GM12878 (cell line): Measurements from ENCODE around the gene DGKQ. TPM values are rescaled to one million over a fixed set of nuclear protein-coding genes. Genes with fewer than 3 reads are reported as not detected.

Experiments used
- BRCA1 ChIP-seq: IDR thresholded peaks from 2 replicates; pipeline ENCODE4 v1.6.1; 2011; ENCODE audit warnings: low read depth, low read length, improper control_type of control experiment
- CREB1 ChIP-seq: IDR thresholded peaks from 2 replicates; pipeline ENCODE4 v1.6.1; 2012; ENCODE audit warnings: low read depth, mild to moderate bottlenecking, inconsistent platforms
- DPF2 ChIP-seq: fragments of 450-650 bp; IDR thresholded peaks from 2 replicates; pipeline ENCODE4 v1.6.1; 2017; ENCODE audit warnings: mild to moderate bottlenecking
- E2F8 ChIP-seq: fragments of 450-650 bp; IDR thresholded peaks from 2 replicates; pipeline ENCODE4 v1.6.1; 2018; ENCODE audit warnings: mild to moderate bottlenecking, low read depth, moderate library complexity; ENCODE audit not compliant: partially characterized antibody
- ELK1 ChIP-seq: IDR thresholded peaks from 2 replicates; pipeline ENCODE4 v1.6.1; 2012; ENCODE audit warnings: low read depth, low read length, improper control_type of control experiment
- GATAD2B ChIP-seq: fragments of 450-650 bp; conservative IDR thresholded peaks from 2 replicates; pipeline ENCODE4 v1.6.1; 2017; ENCODE audit warnings: low read depth, mild to moderate bottlenecking, moderate library complexity
- HDAC2 ChIP-seq: fragments of 200-600 bp; sonication (generic); IDR thresholded peaks from 2 replicates; pipeline ENCODE4 v1.6.1; 2017
- JUNB ChIP-seq: IDR thresholded peaks from 2 replicates; pipeline ENCODE4 v1.6.1; 2016; ENCODE audit warnings: antibody characterized with exemption, mild to moderate bottlenecking
- NBN ChIP-seq: fragments of 450-650 bp; IDR thresholded peaks from 2 replicates; pipeline ENCODE4 v1.6.1; 2016
- NFIC ChIP-seq: IDR thresholded peaks from 2 replicates; pipeline ENCODE4 v1.6.1; 2012; ENCODE audit warnings: low read depth, mild to moderate bottlenecking, inconsistent platforms, low read length, moderate library complexity
- NR2C1 ChIP-seq: fragments of 450-650 bp; IDR thresholded peaks from 2 replicates; pipeline ENCODE4 v1.6.1; 2017; ENCODE audit warnings: antibody characterized with exemption, mild to moderate bottlenecking, moderate library complexity
- PRDM15 ChIP-seq: fragments of 450-650 bp; formaldehyde crosslinking; IDR thresholded peaks from 2 replicates; pipeline ENCODE4 v1.4.0; 2020; ENCODE audit warnings: mild to moderate bottlenecking, moderate library complexity
- RB1 ChIP-seq: fragments of 450-650 bp; formaldehyde crosslinking; IDR thresholded peaks from 2 replicates; pipeline ENCODE4 v1.6.1; 2017; ENCODE audit warnings: mild to moderate bottlenecking, borderline replicate concordance
- RUNX3 ChIP-seq: IDR thresholded peaks from 2 replicates; pipeline ENCODE4 v1.6.1; 2012; ENCODE audit warnings: low read length, inconsistent platforms
- SUZ12 ChIP-seq: fragments of 200-600 bp; sonication (generic); IDR thresholded peaks from one replicate; pipeline ENCODE4 v1.6.1; 2018; ENCODE audit warnings: antibody characterized with exemption, mild to moderate bottlenecking; ENCODE audit not compliant: unreplicated experiment
- TAF1 ChIP-seq: IDR thresholded peaks from 2 replicates; pipeline ENCODE4 v1.6.1; 2011; ENCODE audit warnings: mild to moderate bottlenecking, low read depth, low read length, borderline replicate concordance
- USF1 ChIP-seq: IDR thresholded peaks from 2 replicates; pipeline ENCODE4 v1.6.1; 2011; ENCODE audit warnings: borderline replicate concordance, low read depth, mild to moderate bottlenecking, moderate library complexity, mixed read lengths, low read length; ENCODE audit not compliant: insufficient read depth; ENCODE audit errors: extremely low read length
- WRNIP1 ChIP-seq: IDR thresholded peaks from 2 replicates; pipeline ENCODE4 v1.6.1; 2011; ENCODE audit warnings: low read depth, low read length, improper control_type of control experiment, borderline replicate concordance
- ZBTB33 ChIP-seq: fragments of 450-650 bp; IDR thresholded peaks from 2 replicates; pipeline ENCODE4 v1.6.1; 2017; ENCODE audit warnings: mild to moderate bottlenecking
- ZZZ3 ChIP-seq: IDR thresholded peaks from 2 replicates; pipeline ENCODE4 v1.6.1; 2011; ENCODE audit warnings: low read depth; ENCODE audit not compliant: control insufficient read depth, insufficient read length
- polyA plus RNA-seq, 11 experiments: library from polyadenylated mRNA; depleted of rRNA in 4 of 11; unstranded in 6 of 11; stranded (reverse) in 5 of 11; fragments of >200 nt; fragmentation: Nextera tagmentation in 4 of 11; fragmentation: Illumina TruSeq in 1 of 11; extraction: Ambion mirVana in 4 of 11; extraction: Trizol in 1 of 11; gene quantifications; 1 replicate in 1 of 11; 2 replicates in 10 of 11; pipeline versions ENCODE4 v1.2.1 to v1.2.3, GENCODE V29; 2011 to 2016; ENCODE audit warnings: inconsistent platforms in 2 of 11, missing spikeins in 2 of 11, low read depth in 1 of 11
- total RNA-seq, 4 experiments: library from RNA; depleted of rRNA in 3 of 4; stranded (reverse); fragments of >200 nt in 3 of 4; fragmentation: Illumina TruSeq in 1 of 4; extraction: Trizol in 1 of 4; gene quantifications; 2 replicates each; pipeline versions ENCODE4 v1.2.1 to v1.2.3, GENCODE V29; 2013 to 2021

DGKQ gene
- total and polyA plus RNA-seq, 10 of the 15 experiments (the other 5 are each of a cell fraction or from before 2014, with no cell fraction given), result 0.11 to 10.5 (median 1.4) TPM

- TF ChIP-seq BRCA1 (no peak), USF1 (peak; percentile 5), NR2C1 (peak; percentile 73), ZZZ3 (no peak), ELK1 (peak; percentile 88), DPF2 (peak; percentile 71), HDAC2 (no peak), NBN (no peak), NFIC (no peak), ZBTB33 (no peak), GATAD2B (peak; percentile 89), TAF1 (peak; percentile 84; the same call in 1 of the 2 replicates), PRDM15 (CRISPR knock-in tag) (no peak), CREB1 (peak; percentile 96), SUZ12 (no peak), E2F8 (no peak), JUNB (no peak), RB1 (peak; percentile 34; the same call in 1 of the 2 replicates), RUNX3 (no peak), WRNIP1 (0 out of 2 replicates have a peak, but pooled peaks have one; percentile 50)
Observed at GRCh38 chr4:931960-932712, 41.2 kb downstream of the DGKQ start, which contains the start of the genes GAK and TMEM175 (continued).
